Stimulated activated CD4-positive, alpha-beta T cell treated with anti-CD3 and anti-CD28 coated beads, Interleukin-1b, Interleukin-23, amount 100 ng/mL, for 48 hours (primary cell): ENCODE data around the gene WDR53.
"Not testable (repeated sequence)": the region's sequence is repeated elsewhere in the genome, so short reads cannot be mapped to it uniquely, and the experiment has no call there.

ENCODE experiments used
- DNase-seq: peaks from one replicate; pipeline ENCODE4 v3.0.0-alpha.2; 2020

The WDR53 gene

GRCh38 chr3:196557236-196557635 is 11.1 kb downstream of the WDR53 start:
- DNase-seq = no peak

DNA sequence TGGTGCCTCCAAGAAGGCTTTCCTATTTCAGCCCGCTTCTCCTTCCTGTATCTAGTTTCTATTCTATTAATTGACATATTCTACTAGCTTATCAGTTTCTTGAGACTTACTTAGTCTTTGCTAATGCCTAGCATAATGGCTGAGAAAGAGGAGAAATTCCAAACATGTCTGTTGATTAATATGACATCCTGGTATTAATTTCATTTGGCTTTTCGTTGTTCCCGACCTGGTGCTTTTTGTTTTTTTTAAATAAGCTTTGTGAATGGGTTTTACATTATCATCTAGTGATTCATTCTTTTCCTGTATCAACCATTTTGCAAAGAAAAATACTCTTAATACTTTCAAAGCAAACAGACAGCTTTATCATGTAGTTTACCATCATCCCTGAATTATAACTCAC is 13.1 kb downstream of the WDR53 start:
- no peak for DNase-seq

GRCh38 chr3:196554205-196554604 is 14.1 kb downstream of the WDR53 start:
- no peak for DNase-seq

GRCh38 chr3:196553551-196553950 is 14.8 kb downstream of the WDR53 start:
- no peak for DNase-seq

- no peak for DNase-seq
Observed at GRCh38 chr3:196552253-196552652, 16.1 kb downstream of the WDR53 start.

- DNase-seq = not testable (repeated sequence)
Observed at GRCh38 chr3:196550172-196550571, 18.2 kb downstream of the WDR53 start.

- not testable (repeated sequence) for DNase-seq
Observed at GRCh38 chr3:196549312-196549711, 19.0 kb downstream of the WDR53 start.

GRCh38 chr3:196547067-196547466 is 21.3 kb downstream of the WDR53 start:
- DNase-seq = no peak

GRCh38 chr3:196546537-196546936 is 21.8 kb downstream of the WDR53 start:
- no peak for DNase-seq

DNA sequence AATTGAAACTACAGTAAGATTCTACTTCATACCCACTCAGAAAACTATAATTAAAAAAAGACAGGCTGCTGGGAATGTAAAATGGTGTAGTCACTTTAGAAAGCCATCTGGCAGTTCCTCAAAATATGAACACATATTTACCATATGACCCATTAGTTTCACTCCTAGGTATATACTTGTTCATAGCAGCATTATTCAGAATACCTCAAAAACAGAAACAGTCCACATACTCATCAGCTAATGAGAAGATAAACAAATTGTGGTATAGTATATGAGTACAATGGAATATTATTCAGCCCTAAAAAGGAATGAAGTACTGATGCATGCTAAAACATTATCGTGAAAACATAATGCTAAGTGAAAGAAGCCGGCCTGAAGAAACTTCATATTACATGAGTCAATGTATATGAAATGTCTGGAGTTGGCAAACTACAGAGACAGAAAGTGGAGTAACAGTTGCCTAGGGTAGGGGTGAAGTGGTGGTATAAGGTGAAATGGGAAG is 23.8 kb downstream of the WDR53 start:
- no peak for DNase-seq

DNA sequence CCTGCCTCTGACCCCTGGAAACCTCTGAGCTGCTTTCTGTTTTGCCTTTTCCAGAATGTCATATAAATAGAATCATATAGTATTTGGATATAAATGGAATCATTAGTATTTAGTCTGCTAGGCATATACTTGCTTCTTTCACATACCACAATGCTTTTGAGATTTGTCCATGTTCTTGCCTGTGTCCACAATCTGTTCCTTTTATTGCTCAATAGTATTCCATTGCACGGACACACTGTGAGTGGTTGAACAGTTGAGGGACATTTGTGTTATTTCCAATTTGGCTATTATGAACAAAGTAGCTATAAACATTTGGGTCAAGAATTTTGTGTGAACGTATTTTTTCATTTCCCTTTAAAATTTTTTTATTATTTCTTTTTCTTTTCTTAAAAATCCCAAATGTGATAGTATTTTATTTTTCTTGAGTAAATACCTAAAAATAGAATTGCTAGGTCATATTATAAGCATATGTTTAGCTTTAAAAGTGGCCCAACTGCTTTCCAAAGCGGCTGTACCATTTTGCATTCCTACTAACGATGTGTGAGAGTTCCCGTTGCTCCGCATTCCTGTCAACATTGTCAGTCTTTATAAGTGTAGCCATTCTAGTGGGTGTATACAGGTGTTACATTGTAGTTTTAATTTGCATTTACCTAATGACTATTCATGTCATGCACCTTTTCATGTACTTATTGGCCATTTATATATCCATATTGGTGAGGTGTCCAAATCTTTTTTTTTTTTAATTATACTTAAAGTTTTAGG is 26.5 kb downstream of the WDR53 start:
- no peak for DNase-seq

DNA sequence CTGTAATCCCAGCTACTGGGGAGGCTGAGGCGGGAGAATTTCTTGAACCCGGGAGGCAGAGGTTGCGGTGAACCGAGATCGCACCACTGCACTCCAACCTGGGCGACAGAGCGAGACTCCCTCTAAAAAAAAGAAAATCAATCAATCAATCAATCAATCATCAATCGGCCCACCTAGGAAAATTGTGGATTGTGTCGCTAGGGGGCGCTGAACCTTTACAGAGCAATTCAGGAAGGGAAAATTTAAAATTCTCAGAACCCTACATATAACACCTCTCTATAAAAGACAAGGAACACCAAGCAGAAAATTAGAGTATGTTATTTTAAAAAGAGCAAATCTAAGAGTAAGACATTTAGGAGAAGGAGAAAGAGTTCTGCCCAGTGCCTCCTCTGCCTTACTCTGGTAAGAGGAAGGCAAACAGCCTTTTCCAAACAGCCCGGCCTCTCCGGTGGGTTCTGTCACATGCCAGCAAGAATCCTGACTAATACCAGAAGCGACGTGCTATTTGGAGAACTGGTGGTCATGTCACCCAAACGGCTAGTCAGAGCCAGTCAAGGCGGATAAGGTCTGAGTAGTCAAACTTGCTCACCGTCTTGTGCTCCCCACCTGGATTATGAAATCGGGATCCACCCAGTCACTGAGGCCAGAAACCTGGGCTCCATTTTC is 30.9 kb downstream of the WDR53 start:
- DNase-seq = peak; percentile 52

DNA sequence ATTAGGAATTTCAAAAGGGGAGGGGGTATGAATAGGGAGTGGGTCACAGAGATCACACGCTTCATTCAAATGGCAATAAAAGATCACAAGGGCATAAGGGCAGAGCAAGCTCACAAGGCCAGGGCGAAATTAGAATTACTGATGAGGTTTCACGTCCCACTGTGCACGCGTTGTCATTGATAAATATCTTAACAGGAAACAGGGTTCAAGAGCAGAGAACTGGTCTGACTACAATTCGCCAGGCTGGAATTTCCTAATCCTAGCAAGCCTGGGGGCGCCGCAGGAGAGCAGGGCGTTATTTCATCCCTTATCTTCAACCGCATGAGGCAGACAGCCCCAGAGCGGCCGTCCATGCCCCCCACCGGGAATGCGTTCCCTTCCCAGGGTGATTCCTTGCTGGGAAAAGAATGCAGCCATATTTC is 35.1 kb downstream of the WDR53 start:
- DNase-seq = no peak

DNA sequence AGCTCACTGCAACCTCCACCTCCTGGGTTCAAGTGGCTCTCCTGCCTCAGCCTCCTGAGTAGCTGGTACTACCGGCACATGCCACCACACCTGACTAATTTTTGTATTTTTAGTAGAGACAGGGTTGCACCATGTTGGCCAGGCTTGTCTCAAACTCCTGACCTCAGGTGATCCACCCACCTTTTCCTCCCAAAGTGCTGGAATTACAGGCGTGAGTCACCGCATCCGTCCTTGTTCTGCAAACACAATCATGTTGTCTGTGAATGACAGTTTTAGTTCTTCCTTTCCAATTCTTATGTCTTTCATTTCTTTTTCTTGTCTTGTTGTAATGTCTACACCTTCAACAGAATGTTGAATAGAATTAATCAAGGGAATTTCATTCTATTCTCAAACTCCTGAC is 36.9 kb downstream of the WDR53 start:
- DNase-seq = no peak

DNA sequence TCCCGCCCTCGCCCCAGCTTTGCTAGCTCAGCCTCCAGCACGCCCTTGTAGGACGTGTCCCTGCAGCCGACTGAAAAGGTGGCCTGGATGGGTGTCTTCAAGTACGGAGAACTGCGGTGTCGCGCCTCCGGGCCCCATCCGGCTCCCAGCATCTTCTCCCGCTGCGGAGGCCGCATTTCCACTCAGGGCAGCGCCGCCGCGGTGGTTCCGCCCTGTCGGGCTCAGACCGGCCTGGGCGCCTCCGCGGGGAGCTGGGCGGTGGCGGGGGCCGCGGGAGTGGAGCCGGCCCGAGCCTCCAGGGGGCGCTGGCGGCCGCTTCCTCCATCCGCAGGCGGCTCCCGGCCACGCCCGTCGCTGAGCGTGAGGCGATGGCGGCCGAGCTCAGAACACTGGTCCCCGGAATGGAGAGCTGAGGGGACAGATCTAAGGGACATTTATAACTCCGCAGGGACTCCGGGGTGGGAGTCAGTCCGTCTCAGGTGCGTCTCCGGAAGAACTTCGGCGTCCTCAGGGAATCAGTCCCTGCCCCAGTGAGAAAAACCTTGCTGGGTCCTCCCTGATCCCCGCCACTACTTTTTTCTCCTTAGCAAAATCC is 39.6 kb downstream of the WDR53 start:
- DNase-seq = peak; percentile 84

GRCh38 chr3:196525141-196525540 is 43.2 kb downstream of the WDR53 start:
- DNase-seq = no peak

DNA sequence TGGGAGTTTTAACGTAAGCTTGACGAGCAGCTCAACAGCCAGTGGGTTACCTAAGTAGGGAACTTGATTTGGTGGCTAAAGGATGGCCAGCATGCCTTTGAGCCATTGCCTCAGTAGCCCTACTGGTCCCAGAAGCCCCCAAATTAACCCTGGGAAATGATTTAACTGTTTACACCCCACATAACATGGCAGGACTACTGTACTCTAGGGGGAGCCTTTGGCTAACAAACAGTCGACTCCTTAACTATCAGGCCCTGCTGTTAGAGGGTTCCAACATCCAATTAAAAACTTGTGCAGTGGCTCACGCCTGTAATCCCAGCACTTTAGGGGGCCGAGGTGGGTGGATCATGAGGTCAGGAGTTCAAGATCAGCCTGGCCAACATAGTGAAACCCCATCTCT is 43.8 kb downstream of the WDR53 start:
- DNase-seq = no peak

GRCh38 chr3:196523841-196524240 is 44.5 kb downstream of the WDR53 start:
- no peak for DNase-seq

- DNase-seq = not testable (repeated sequence)
Observed at GRCh38 chr3:196521291-196521690, 47.1 kb downstream of the WDR53 start.

DNA sequence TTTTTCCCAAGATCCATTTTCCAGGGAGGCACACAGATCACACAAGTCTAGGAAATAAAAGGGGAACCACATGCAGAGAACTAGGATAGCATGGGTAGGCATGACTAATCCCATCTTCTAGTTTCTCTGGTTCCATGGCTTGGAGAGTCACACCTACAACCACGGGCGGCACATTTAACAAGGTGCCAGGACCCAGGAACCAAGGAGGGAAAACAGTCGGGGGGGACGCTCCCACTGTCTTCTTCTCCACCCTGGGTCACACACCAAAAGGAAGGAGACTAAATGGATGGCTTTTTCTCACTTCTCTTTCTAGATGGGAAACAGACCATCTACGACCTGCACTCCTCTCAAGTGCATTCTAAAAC is 48.7 kb downstream of the WDR53 start:
- DNase-seq = no peak

DNA sequence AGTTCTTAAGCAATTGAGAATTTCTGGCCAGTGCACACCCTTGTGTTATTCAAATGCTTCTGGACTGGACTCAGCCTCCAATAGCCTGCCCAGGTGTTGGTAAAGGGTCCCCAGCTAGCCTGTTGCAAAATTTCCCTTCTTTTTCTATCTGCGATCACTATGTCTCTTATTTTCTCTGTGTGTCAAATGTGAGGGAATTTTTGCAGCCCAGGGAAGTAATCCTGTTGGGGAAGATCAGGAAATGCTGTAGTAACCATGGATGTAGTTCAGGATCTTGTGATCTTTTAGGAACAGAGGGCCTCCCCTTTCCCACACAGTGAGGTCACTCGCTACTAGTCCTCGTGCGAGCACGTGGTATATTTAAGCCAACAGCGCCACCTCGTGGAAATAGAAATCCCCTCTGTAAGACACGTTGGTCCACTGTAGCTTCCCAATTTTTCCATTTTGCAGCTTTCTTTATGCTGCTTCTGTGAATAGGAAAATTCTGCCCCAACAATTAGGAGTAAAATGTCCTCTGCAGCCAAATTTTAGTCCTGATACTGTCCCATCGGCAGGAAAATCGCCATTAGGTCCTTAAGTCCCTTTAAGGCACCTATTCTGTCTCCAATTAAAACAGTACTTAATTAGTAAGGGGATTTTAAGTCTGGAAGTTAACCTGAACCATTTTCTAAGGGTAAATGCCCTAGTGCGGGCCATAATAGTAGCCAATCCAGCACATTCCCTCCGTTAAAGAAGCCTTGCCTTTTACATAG is 49.2 kb downstream of the WDR53 start:
- peak; percentile 57 for DNase-seq

DNA sequence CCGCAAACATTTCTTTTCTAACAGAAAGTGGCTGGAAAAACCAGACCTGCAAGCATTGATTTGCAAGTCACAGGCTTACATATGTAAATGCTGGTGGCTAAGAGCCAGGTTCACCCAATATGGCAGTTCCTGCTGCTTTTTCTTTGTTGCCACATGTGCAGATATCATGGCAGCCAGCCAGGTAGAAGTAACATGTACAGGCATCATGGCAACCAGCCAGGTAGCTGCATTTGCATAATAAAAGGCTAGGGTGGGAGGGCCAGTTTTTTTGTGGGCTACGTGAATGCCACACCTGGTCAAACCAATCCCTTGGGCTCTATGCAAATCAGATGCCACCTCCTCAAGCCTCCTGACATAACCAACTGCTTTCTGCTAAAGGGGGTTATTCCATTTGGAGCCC is 50.4 kb downstream of the WDR53 start:
- no peak for DNase-seq

GRCh38 chr3:196517162-196517800 is 51.1 kb downstream of the WDR53 start:
- no peak for DNase-seq
